Keratinocyte (primary cell): ENCODE measurements around the gene PTH. TPM values are rescaled to one million over a fixed set of nuclear protein-coding genes. Genes with fewer than 3 reads are reported as not detected.

Experiments used
- DNase-seq: peaks from one replicate; pipeline ENCODE4 v3.0.0-alpha.2; 2011; ENCODE audit warnings: low read depth, missing footprints, low spot score
- FAIRE-seq: peaks from 2 replicates; lab custom pipeline; 2011; peaks lifted over from hg19 to GRCh38; lab: Jason Lieb, UNC
- H2AFZ ChIP-seq: 2 replicates; pipeline ENCODE4 v1.6.0; 2012; ENCODE audit warnings: low read length, control low read depth, inconsistent platforms; ENCODE audit not compliant: control insufficient read depth
- H3K27ac ChIP-seq: 2 replicates; pipeline ENCODE4 v1.5.1; 2011; ENCODE audit warnings: low read length; ENCODE audit not compliant: control insufficient read depth, insufficient read depth
- H3K27me3 ChIP-seq: 3 replicates; pipeline ENCODE4 v1.6.0; 2011; ENCODE audit warnings: low read length; ENCODE audit not compliant: control insufficient read depth, insufficient read depth; ENCODE audit errors: extremely low read depth
- H3K36me3 ChIP-seq, 2 experiments: 2 replicates in 1 of 2; 3 replicates in 1 of 2; pipeline ENCODE4 v1.5.1; 2011; ENCODE audit warnings: low read length in 2 of 2, mild to moderate bottlenecking in 1 of 2; ENCODE audit not compliant: control insufficient read depth in 2 of 2, insufficient read depth in 2 of 2; ENCODE audit errors: extremely low read depth in 1 of 2
- H3K4me1 ChIP-seq: 3 replicates; pipeline ENCODE4 v1.5.1; 2011; ENCODE audit warnings: low read length; ENCODE audit not compliant: control insufficient read depth, insufficient read depth; ENCODE audit errors: extremely low read depth
- H3K4me2 ChIP-seq: 3 replicates; pipeline ENCODE4 v1.6.0; 2011; ENCODE audit warnings: low read depth, low read length; ENCODE audit not compliant: control insufficient read depth, insufficient read depth; ENCODE audit errors: extremely low read depth
- H3K4me3 ChIP-seq, 3 experiments: fragments of 200-600 bp in 1 of 3; sonication (generic) in 1 of 3; 2 replicates in 2 of 3; 3 replicates in 1 of 3; pipeline ENCODE4 v1.5.1; 2011 to 2016; ENCODE audit warnings: low read length in 3 of 3, mild to moderate bottlenecking in 3 of 3, control low read depth in 2 of 3, inconsistent platforms in 1 of 3, low read depth in 1 of 3, mixed read lengths in 1 of 3, mixed run types in 1 of 3, moderate library complexity in 1 of 3; ENCODE audit not compliant: control insufficient read depth in 2 of 3, insufficient read depth in 2 of 3; ENCODE audit errors: extremely low read depth in 1 of 3
- H3K79me2 ChIP-seq: 2 replicates; pipeline ENCODE4 v1.6.0; 2012; ENCODE audit warnings: low read length; ENCODE audit not compliant: control insufficient read depth, insufficient read depth
- H3K9ac ChIP-seq: 3 replicates; pipeline ENCODE4 v1.6.0; 2011; ENCODE audit warnings: low read length; ENCODE audit not compliant: control insufficient read depth, insufficient read depth; ENCODE audit errors: extremely low read depth
- H3K9me1 ChIP-seq: 3 replicates; pipeline ENCODE4 v1.6.0; 2011; ENCODE audit warnings: low read length; ENCODE audit not compliant: control insufficient read depth, insufficient read depth; ENCODE audit errors: extremely low read depth
- H3K9me3 ChIP-seq: 2 replicates; pipeline ENCODE4 v1.5.1; 2012; ENCODE audit warnings: low read depth, low read length; ENCODE audit not compliant: control insufficient read depth
- H4K20me1 ChIP-seq: 3 replicates; pipeline ENCODE4 v1.6.0; 2011; ENCODE audit warnings: low read length; ENCODE audit not compliant: control insufficient read depth, insufficient read depth; ENCODE audit errors: extremely low read depth
- CTCF ChIP-seq, 3 experiments: IDR thresholded peaks in 1 of 3; conservative IDR thresholded peaks in 1 of 3; optimal IDR thresholded peaks in 1 of 3; 2 replicates in 2 of 3; 3 replicates in 1 of 3; pipeline versions ENCODE3 to v1.5.1; 2011; ENCODE audit warnings: low read length in 3 of 3, mild to moderate bottlenecking in 3 of 3, moderate library complexity in 2 of 3, control low read depth in 1 of 3, inconsistent platforms in 1 of 3; ENCODE audit not compliant: insufficient read depth in 2 of 3; ENCODE audit errors: extremely low read depth in 1 of 3
- EZH2 ChIP-seq: IDR thresholded peaks from one replicate; pipeline ENCODE4 v1.6.1; 2012; ENCODE audit warnings: inconsistent platforms, mild to moderate bottlenecking, low read length, moderate library complexity
- dilution Hi-C: fragments of 300-500 bp; cut with MboI; formaldehyde crosslinking; loops from one replicate; pipeline ENCODE4 v1.7.0; 2020; ENCODE audit warnings: low sequenced_read_pairs; ENCODE audit not compliant: extremely low pct_ligation_motif_present
- polyA plus RNA-seq, 5 experiments: library from polyadenylated mRNA; depleted of rRNA in 3 of 5; stranded (reverse) in 3 of 5; stranded (forward) in 1 of 5; unstranded in 1 of 5; fragments of >200 nt; gene quantifications; 1 replicate in 1 of 5; 2 replicates in 3 of 5; 3 replicates in 1 of 5; pipeline versions ENCODE4 v1.2.1 to v1.2.3, GENCODE V29; 2011 to 2012; ENCODE audit warnings: missing spikeins in 2 of 5, low read depth in 1 of 5, low replicate concordance in 1 of 5

Gene PTH
- polyA plus RNA-seq, 1 donor (not counting 4 experiments of a cell fraction or from before 2014, with no cell fraction given) = not detected

GRCh38 chr11:13535819-13536218, 40.0 kb upstream of the PTH start:
- peaks cover 2% of the 10 kb centered on the region for H3K9me3 ChIP-seq
- no peak for DNase-seq
- H3K4me1 ChIP-seq = no peaks in the 10 kb centered on the region
- H3K36me3 ChIP-seq = no peaks in the 10 kb centered on the region
- H3K27ac ChIP-seq = no peak overlapping the region
- H2AFZ ChIP-seq = no peak overlapping the region
- dilution Hi-C loops = no loop called here
- H3K9me1 ChIP-seq = no peaks in the 10 kb centered on the region
- H3K9ac ChIP-seq = no peak overlapping the region
- H4K20me1 ChIP-seq = no peaks in the 10 kb centered on the region
- TF ChIP-seq CTCF (optimal IDR thresholded peaks at IDR 0.05 in 1 of 3, IDR thresholded peaks at IDR 0.05 in 1 of 3, conservative IDR thresholded peaks at IDR 0.05 in 1 of 3; ENCODE audit: extremely low read depth in 1 of 3, insufficient read depth in 2 of 3, low read length in 3 of 3) (no peak), EZH2 (no peak)
- no peaks in the 10 kb centered on the region for H3K27me3 ChIP-seq
- FAIRE-seq = no peak
- no peak overlapping the region for H3K4me3 ChIP-seq
- H3K4me2 ChIP-seq = no peak overlapping the region
- H3K79me2 ChIP-seq = no peaks in the 10 kb centered on the region

GRCh38 chr11:13534358-13534757, 38.6 kb upstream of the PTH start:
- Histone ChIP-seq H4K20me1 (no peaks in the 10 kb centered on the region), H3K4me3 (no peak overlapping the region), H3K36me3 (no peaks in the 10 kb centered on the region), H3K9me3 (peaks cover 2% of the 10 kb centered on the region), H3K4me2 (no peak overlapping the region), H3K27me3 (no peaks in the 10 kb centered on the region), H3K9ac (no peak overlapping the region), H3K9me1 (no peaks in the 10 kb centered on the region), H3K27ac (no peak overlapping the region), H2AFZ (no peak overlapping the region), H3K79me2 (no peaks in the 10 kb centered on the region), H3K4me1 (no peaks in the 10 kb centered on the region)
- FAIRE-seq = no peak
- DNase-seq = no peak
- dilution Hi-C loops = no loop called here
- no peak for TF ChIP-seq CTCF (optimal IDR thresholded peaks at IDR 0.05 in 1 of 3, IDR thresholded peaks at IDR 0.05 in 1 of 3, conservative IDR thresholded peaks at IDR 0.05 in 1 of 3; ENCODE audit: extremely low read depth in 1 of 3, insufficient read depth in 2 of 3, low read length in 3 of 3)
- TF ChIP-seq EZH2 = no peak
